ENCODE measurements around the gene C14orf93. TPM values are rescaled to one million over a fixed set of nuclear protein-coding genes. Genes with fewer than 3 reads are reported as not detected.

The C14orf93 gene
- total RNA-seq, 1 experiment from 2014 or later = 8.2 TPM

DNA sequence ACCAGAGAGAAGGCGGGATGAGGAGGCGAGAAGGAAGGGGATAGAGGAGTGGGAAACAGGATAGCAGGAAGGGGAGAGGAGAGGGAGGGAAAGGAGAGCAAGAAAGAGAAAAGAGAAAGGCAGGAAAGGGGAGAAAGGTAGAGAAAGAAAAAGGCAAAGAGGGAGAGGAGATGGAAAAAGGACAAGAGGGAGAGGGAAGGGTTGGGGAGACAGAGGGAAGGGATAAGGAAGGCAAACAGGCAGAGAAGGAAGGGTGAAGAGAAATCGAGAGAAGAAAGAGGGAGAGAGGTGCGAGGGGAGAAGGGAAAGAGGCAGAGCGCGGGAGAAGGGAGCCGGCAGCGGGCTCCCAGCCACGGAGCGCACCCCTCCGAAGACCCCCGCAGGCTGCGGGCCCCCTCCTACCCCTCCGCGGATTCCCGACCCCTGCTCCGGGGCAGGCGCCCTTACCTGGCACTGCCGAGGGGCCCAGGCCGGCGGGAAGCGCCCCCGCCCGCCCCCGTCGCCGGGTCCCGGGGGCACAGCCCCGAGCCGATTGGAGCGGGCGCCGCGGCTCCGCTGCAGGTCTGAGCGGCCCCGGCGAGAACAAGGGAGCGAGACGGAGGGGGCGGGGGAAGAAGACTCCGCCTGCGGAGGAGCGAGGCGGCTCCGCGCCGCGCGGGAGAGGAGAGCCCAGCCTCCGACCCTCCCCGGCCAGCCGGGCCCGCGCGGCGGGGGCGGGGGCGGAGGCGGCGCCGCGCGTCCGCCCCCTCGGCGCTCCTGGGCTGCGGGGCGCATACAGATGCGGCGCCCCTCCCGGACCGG is 47.2 kb upstream of the C14orf93 start, which contains the start of gene CDH24:
TSS of gene CDH24 (minus strand) at position 565 of the 801 bp plus-strand sequence. CDS start 1,787 bp downstream, outside the sequence.
- Histone ChIP-seq H3K23me2 (ENCODE audit: insufficient read length, low read depth, low read length, poor library complexity, severe bottlenecking) (peaks cover 15% of the 10 kb centered on the region), H2AK5ac (ENCODE audit: insufficient read length, low read length) (no peak within 1 kb of the TSS), H3K79me2 (ENCODE audit: insufficient read depth, low read length) (no peaks in the 10 kb centered on the region), H3K14ac (ENCODE audit: insufficient read depth, low read length) (peak within 1 kb of the TSS; percentile 71), H2BK5ac (ENCODE audit: insufficient read length, low read length) (no peak within 1 kb of the TSS), H4K5ac (ENCODE audit: insufficient read length, low read depth, low read length) (no peak within 1 kb of the TSS), H3K27me3 (ENCODE audit: insufficient read depth, low read length) (no peaks in the 10 kb centered on the region), H3K4me2 (ENCODE audit: insufficient read depth, insufficient read length, low read length) (peak within 1 kb of the TSS; percentile 96), H2BK120ac (ENCODE audit: low read depth, low read length, poor library complexity, severe bottlenecking) (no peak within 1 kb of the TSS), H4K91ac (ENCODE audit: insufficient read length, low read depth, low read length) (no peak within 1 kb of the TSS), H2BK15ac (ENCODE audit: low read depth, low read length) (no peak within 1 kb of the TSS), H3K27ac (ENCODE audit: insufficient read length, low read depth, low read length) (no peak within 1 kb of the TSS), H2BK12ac (ENCODE audit: insufficient read length, low read depth, low read length) (no peak within 1 kb of the TSS), H3K9ac (ENCODE audit: extremely low read depth, insufficient read length, low read length) (peak within 1 kb of the TSS; percentile 53), H2BK20ac (ENCODE audit: low read depth, low read length, poor library complexity, severe bottlenecking) (no peak within 1 kb of the TSS), H3K4ac (ENCODE audit: low read depth, low read length) (no peak within 1 kb of the TSS), H2AFZ (ENCODE audit: low read length) (no peak within 1 kb of the TSS), H3K4me1 (ENCODE audit: insufficient read depth, low read length) (no peaks in the 10 kb centered on the region; the same call in 1 of the 2 replicates), H3K23ac (ENCODE audit: insufficient read length, low read depth, low read length) (no peak within 1 kb of the TSS), H3K56ac (ENCODE audit: insufficient read length, low read depth, low read length) (no peak within 1 kb of the TSS), H4K20me1 (ENCODE audit: control insufficient read depth, insufficient read depth, insufficient read length) (no peaks in the 10 kb centered on the region), H3K79me1 (ENCODE audit: insufficient read depth, low read depth, low read length, poor library complexity, severe bottlenecking) (no peaks in the 10 kb centered on the region), H3K9me3 (ENCODE audit: control insufficient read depth, low read depth, low read length) (no peaks in the 10 kb centered on the region), H4K8ac (replicated peaks; ENCODE audit: insufficient read length, low read depth, low read length) (no peak within 1 kb of the TSS), H3T11ph (ENCODE audit: low read length) (no peak within 1 kb of the TSS), H3K18ac (ENCODE audit: insufficient read length, low read depth, low read length) (peak within 1 kb of the TSS; percentile 51)
- no CpG with 5 or more reads among the region's 73 CpGs for WGBS (ENCODE audit: extremely low coverage, insufficient read length, low lambda C conversion rate)
- TF ChIP-seq, protein P1, sequence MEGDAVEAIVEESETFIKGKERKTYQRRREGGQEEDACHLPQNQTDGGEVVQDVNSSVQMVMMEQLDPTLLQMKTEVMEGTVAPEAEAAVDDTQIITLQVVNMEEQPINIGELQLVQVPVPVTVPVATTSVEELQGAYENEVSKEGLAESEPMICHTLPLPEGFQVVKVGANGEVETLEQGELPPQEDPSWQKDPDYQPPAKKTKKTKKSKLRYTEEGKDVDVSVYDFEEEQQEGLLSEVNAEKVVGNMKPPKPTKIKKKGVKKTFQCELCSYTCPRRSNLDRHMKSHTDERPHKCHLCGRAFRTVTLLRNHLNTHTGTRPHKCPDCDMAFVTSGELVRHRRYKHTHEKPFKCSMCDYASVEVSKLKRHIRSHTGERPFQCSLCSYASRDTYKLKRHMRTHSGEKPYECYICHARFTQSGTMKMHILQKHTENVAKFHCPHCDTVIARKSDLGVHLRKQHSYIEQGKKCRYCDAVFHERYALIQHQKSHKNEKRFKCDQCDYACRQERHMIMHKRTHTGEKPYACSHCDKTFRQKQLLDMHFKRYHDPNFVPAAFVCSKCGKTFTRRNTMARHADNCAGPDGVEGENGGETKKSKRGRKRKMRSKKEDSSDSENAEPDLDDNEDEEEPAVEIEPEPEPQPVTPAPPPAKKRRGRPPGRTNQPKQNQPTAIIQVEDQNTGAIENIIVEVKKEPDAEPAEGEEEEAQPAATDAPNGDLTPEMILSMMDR (conservative IDR thresholded peaks at IDR 0.05) = no peak
- Mint-ChIP-seq H3K4me3 (peak within 1 kb of the TSS; percentile 85 to 92), H3K27ac (peak within 1 kb of the TSS; percentile 85 to 96 (median 93); a peak in 5 of 7 replicates), H3K4me1 (peaks cover 17 to 19% of the 10 kb centered on the region in 2 experiments), H3K36me3 (ENCODE audit: insufficient read depth in 1 of 3, low read depth in 3 of 3) (peaks cover 17 to 55% (median 48%) of the 10 kb centered on the region in 3 experiments), H3K27me3 (ENCODE audit: low read depth) (peaks cover 9% of the 10 kb centered on the region), H3K9me3 (no peaks in the 10 kb centered on the region)
- peak; percentile 65 for DNase-seq

Data from H9 (cell line).